Epithelial cell of alveolus of lung (primary cell): ENCODE data around the gene NR1I3. TPM values are rescaled to one million over a fixed set of nuclear protein-coding genes. Genes with fewer than 3 reads are reported as not detected.

ENCODE experiments used
- total RNA-seq: library from RNA; depleted of rRNA; stranded (reverse); fragments of >200 nt; gene quantifications from 2 replicates; pipeline ENCODE4 v1.2.1, GENCODE V29; 2015

The NR1I3 gene
- total RNA-seq = not detected in 2 replicates

GRCh38 chr1:161238039-161238473, at the start of gene NR1I3:
Gene NR1I3 (minus strand): TSS chr1:161238203. CDS start chr1:161236565, 1,638 bp downstream.

DNA sequence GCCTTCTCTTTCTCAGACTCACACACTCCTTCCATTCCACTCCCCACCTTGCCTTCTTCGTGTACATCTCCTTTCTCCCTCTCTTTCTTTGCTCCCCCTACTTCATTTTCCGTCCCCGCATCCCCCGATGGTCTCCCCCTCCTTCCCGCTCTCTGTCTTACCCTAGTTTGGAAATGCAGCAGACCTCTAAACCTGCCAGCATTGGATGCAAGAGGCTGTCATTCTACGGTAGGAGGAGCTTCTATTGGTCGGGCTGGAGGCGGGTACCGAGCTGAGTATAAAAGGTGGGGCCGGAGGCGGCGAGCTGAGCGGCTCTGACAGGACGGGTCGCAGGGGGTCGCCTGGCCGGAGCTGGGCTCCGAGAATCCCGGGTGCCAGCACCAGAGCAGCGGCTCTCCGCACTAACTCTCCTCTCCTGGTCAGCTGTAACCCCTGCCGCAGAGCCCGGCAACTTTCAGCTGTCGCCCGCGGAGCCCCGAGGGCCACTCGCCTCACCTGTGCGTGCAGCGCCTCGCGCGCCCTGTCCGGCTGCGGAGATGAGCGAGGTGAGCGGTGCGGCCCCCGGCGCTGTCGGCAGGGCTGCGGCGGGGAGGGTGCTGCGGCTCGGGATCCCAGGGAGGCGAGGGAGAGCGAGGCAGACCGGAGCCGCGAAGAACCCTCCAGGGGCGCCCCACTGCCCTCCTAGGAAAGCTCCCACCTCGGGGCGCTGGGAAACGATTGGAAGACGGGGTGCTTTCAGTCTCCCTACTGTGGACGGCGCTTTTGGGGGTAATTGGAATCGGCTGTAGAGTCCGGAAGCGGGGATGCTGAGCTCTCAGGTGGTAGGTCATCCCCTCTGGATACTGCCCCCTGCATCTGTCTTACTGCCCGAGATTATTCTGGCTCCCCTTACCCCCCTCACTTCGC, 20.7 kb upstream of the NR1I3 start, which contains the start of gene PCP4L1:
TSS of gene PCP4L1 (plus strand) at position 307 of the 906 bp plus-strand sequence. CDS start at position 537, 230 bp downstream.

GRCh38 chr1:161225534-161226319, 12.3 kb downstream of the NR1I3 start, which contains the start of gene TOMM40L:
Gene TOMM40L (plus strand): TSS chr1:161226060. CDS start chr1:161226490, 430 bp downstream.

DNA sequence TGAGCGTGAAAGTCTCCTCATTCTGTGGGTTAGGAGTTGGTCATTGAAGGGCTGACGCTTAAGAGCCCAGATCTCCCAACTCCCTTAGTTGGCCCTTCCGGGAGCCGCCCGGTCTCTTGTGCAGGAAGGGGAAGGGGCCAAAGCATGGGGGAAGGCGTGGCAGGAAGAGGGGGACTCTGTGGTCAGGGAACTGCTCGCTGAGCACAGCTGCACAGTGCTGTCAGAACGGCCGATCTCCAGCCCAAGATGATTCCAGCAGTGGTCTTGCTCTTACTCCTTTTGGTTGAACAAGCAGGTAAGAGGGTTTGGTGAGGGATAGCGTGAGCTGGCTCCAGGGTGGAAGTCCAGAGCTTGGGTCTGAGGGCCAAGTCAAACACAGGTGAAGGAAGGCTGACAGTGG, 22.9 kb downstream of the NR1I3 start, which contains the start of gene FCER1G:
TSS of gene FCER1G (plus strand) at position 220 of the 400 bp plus-strand sequence. CDS start at position 247, 27 bp downstream.

GRCh38 chr1:161201836-161202712, 35.9 kb downstream of the NR1I3 start, which contains the start of gene NDUFS2:
Gene NDUFS2 (plus strand): TSS chr1:161202367. CDS start chr1:161202386, 19 bp downstream.

DNA sequence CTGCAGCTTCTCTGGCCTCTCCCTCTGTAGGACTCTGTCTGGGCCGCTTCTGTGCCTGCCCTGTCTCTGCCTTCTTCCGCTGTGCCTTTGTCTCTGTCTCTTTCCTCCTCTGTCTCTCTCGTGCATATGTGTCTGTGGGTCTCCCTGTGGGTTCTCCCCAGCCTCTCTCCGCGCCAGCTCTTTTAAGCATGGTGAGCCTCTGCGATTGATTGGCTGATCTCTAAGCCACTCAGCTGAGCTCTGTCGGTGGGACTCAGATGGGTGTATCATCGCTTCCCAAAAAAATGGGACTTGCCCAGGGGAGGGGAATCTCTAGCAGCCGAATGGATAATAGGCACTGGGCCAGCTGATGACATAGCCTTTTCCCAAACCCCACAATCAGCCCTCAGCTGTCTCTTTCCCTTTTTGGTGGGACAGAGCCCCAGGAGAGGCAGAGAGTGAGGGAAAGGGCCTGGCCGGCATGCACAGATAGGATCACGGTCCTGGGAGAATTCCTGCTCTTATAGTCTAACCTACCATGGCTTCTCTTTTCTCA, 39.0 kb downstream of the NR1I3 start, which contains the start of gene ADAMTS4:
TSS of gene ADAMTS4 (minus strand) at position 158 of the 535 bp plus-strand sequence. CDS start 427 bp downstream, outside the sequence.

Other genes with a start within 250 kb of the NR1I3 start
- gene F11R, start 217.1 kb downstream of the NR1I3 start, total RNA-seq = 7.0 and 19.7 TPM in 2 replicates
- 14.4 and 14.6 TPM in 2 replicates for gene TSTD1, start 199.2 kb downstream of the NR1I3 start, total RNA-seq
- gene USF1, start 192.2 kb downstream of the NR1I3 start, total RNA-seq = 26.8 and 27.8 TPM in 2 replicates
- not detected in 2 replicates for gene ARHGAP30, start 168.3 kb downstream of the NR1I3 start, total RNA-seq
- 0.65 and 0.72 TPM in 2 replicates for gene NECTIN4, start 148.6 kb downstream of the NR1I3 start, total RNA-seq
- gene KLHDC9, start 139.8 kb downstream of the NR1I3 start, total RNA-seq = 0.96 and 1.0 TPM in 2 replicates
- gene PFDN2, start 120.2 kb downstream of the NR1I3 start, total RNA-seq = 32.3 and 71.8 TPM in 2 replicates
- 35.5 and 44.5 TPM in 2 replicates for gene NIT1, start 120.1 kb downstream of the NR1I3 start, total RNA-seq
- 22.4 and 25.6 TPM in 2 replicates for gene DEDD, start 105.5 kb downstream of the NR1I3 start, total RNA-seq
- 52.1 and 70.3 TPM in 2 replicates for gene UFC1, start 84.2 kb downstream of the NR1I3 start, total RNA-seq
- gene USP21, start 78.7 kb downstream of the NR1I3 start, total RNA-seq = 12.3 and 24.3 TPM in 2 replicates
- gene PPOX, start 71.8 kb downstream of the NR1I3 start, total RNA-seq = 10.9 and 12.7 TPM in 2 replicates
- 30.5 and 33.3 TPM in 2 replicates for gene B4GALT3, start 60.7 kb downstream of the NR1I3 start, total RNA-seq
- 7.4 and 11.0 TPM in 2 replicates for gene ADAMTS4, start 39.1 kb downstream of the NR1I3 start, total RNA-seq
- 109 and 222 TPM in 2 replicates for gene NDUFS2, start 35.8 kb downstream of the NR1I3 start, total RNA-seq
- 0.26 and 6.1 TPM in 2 replicates for gene FCER1G, start 22.9 kb downstream of the NR1I3 start, total RNA-seq
- not detected in 2 replicates for gene APOA2, start 14.6 kb downstream of the NR1I3 start, total RNA-seq
- gene TOMM40L, start 12.1 kb downstream of the NR1I3 start, total RNA-seq = 12.1 and 12.7 TPM in 2 replicates
- gene PCP4L1, start 20.5 kb upstream of the NR1I3 start, total RNA-seq = not detected in 2 replicates
- 1.4 and 2.1 TPM in 2 replicates for gene MPZ, start 71.8 kb upstream of the NR1I3 start, total RNA-seq
- 27.5 and 52.1 TPM in 2 replicates for gene SDHC, start 76.2 kb upstream of the NR1I3 start, total RNA-seq
- gene CFAP126, start 129.7 kb upstream of the NR1I3 start, total RNA-seq = not detected in 2 replicates